HS-27A (cell line): Measurements from ENCODE around the gene HOXB2.

Source experiments
- DNase-seq: peaks from one replicate; pipeline ENCODE4 v3.0.0-alpha.2; 2012; ENCODE audit warnings: low read depth, missing footprints

Gene HOXB2

GRCh38 chr17:48552466-48553189, 7.7 kb upstream of the HOXB2 start:
- no peak for DNase-seq

- DNase-seq, result no peak
Observed at GRCh38 chr17:48551596-48552465, 6.9 kb upstream of the HOXB2 start.

- no peak for DNase-seq
Observed at GRCh38 chr17:48551214-48551555, 6.3 kb upstream of the HOXB2 start.

GRCh38 chr17:48550502-48551213, 5.7 kb upstream of the HOXB2 start:
- DNase-seq, result no peak

GRCh38 chr17:48549914-48550501, 5.1 kb upstream of the HOXB2 start:
- no peak for DNase-seq

GRCh38 chr17:48549281-48549630, 4.3 kb upstream of the HOXB2 start:
- no peak for DNase-seq

- DNase-seq, result no peak
Observed at GRCh38 chr17:48548523-48549280, 3.8 kb upstream of the HOXB2 start.

GRCh38 chr17:48547808-48548522, 3.1 kb upstream of the HOXB2 start:
- DNase-seq, result no peak

- DNase-seq, result no peak
Observed at GRCh38 chr17:48546924-48547807, 2.3 kb upstream of the HOXB2 start.

- no peak for DNase-seq
Observed at GRCh38 chr17:48546137-48546923, 1.4 kb upstream of the HOXB2 start.

GRCh38 chr17:48545539-48545938, 630 bp upstream of the HOXB2 start:
- no peak for DNase-seq

- DNase-seq, result no peak
Observed at GRCh38 chr17:48544349-48545021, 424 bp downstream of the HOXB2 start.

GRCh38 chr17:48543854-48544348, 1.0 kb downstream of the HOXB2 start:
- no peak for DNase-seq

- DNase-seq, result peak; percentile 66
Observed at GRCh38 chr17:48543107-48543853, 1.6 kb downstream of the HOXB2 start.

- DNase-seq, result no peak
Observed at GRCh38 chr17:48542698-48543106, 2.2 kb downstream of the HOXB2 start.

- DNase-seq, result no peak
Observed at GRCh38 chr17:48542114-48542656, 2.7 kb downstream of the HOXB2 start.

- no peak for DNase-seq
Observed at GRCh38 chr17:48541577-48542113, 3.3 kb downstream of the HOXB2 start.
